RPMI7951 (cell line): Measurements from ENCODE around the gene GRIFIN. TPM values are rescaled to one million over a fixed set of nuclear protein-coding genes. Genes with fewer than 3 reads are reported as not detected.

Experiments
- DNase-seq: peaks from one replicate; pipeline ENCODE4 v3.0.0-alpha.2; 2012; ENCODE audit warnings: low read depth
- total RNA-seq: library from RNA; depleted of rRNA; stranded (reverse); fragments of >200 nt; shearing (Covaris generic); gene quantifications from 2 replicates; pipeline ENCODE4 v1.2.3, GENCODE V29; 2014

The GRIFIN gene
- total RNA-seq, 1 experiment from 2014 or later: not detected

GRCh38 chr7:2498708-2499107 is 22.5 kb upstream of the GRIFIN start:
- DNase-seq: no peak

GRCh38 chr7:2497500-2498336 is 21.5 kb upstream of the GRIFIN start:
- no peak for DNase-seq

GRCh38 chr7:2497065-2497464 is 20.9 kb upstream of the GRIFIN start:
- no peak for DNase-seq

- no peak for DNase-seq
Observed at GRCh38 chr7:2496375-2496774, 20.2 kb upstream of the GRIFIN start.

DNA sequence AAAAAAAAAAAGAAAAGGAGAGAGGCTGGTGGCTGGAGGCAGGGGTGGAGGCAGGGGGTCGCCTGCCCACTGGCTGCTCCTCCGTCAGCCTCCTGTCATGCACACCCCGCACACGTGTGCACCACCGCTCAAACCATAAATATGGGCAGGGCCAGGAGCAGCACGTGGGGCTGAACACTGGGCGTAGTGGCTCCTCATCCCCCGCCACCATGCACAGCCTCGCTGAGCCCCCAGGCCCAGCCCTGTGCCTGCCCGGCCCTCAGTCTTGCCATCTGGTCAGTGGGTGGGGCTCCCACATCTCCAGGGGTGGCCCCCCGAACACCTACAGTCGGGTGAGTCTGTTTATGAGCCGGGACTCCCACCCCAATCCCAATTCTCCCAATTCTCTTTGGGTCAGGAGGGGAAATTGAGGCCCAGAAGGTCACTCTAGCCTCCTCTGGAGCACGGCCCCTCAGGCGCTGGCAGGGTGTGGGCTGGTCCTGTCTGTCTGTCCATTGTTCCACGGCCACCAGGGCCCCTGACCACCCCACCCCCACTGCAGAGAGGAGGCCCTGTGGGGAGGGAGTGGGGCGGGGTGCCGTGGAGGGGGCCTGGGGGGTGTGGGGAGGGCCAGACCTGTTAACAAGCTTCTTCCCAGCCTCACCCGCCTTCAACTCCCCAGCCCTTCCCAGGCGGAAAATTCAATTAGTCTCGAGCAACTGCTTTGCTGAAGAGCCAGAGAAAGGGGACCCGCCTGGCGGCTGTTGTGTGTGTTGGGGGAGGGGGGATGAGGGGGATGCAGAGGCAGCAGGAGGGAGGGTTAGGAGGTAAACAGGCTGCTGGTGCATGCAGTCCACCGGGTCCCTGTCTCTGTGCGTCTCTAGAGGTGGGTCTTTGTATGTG is 19.5 kb upstream of the GRIFIN start:
- DNase-seq: no peak

GRCh38 chr7:2494191-2495130 is 18.3 kb upstream of the GRIFIN start:
- DNase-seq: no peak

- no peak for DNase-seq
Observed at GRCh38 chr7:2493205-2494164, 17.3 kb upstream of the GRIFIN start.

DNA sequence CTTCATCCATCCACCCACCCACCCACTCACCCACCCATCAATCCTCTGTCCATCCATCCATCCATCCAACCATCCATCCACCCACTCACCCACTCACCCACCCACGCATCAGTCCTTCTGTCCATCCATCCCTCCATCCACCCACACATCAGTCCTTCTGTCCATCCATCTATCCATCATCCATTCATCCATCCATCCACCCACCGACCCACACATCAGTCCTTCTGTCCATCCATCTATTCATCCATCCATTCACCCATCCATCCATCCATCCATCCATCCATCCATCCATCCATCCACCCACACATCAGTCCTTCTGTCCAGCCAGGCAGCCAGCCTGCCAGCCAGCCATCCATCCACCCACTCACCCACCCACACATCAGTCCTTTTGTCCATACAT is 15.8 kb upstream of the GRIFIN start:
- no peak for DNase-seq

GRCh38 chr7:2490181-2490651 is 14.0 kb upstream of the GRIFIN start:
- no peak for DNase-seq

- no peak for DNase-seq
Observed at GRCh38 chr7:2488681-2489080, 12.5 kb upstream of the GRIFIN start.

- no peak for DNase-seq
Observed at GRCh38 chr7:2488272-2488645, 12.1 kb upstream of the GRIFIN start.

DNA sequence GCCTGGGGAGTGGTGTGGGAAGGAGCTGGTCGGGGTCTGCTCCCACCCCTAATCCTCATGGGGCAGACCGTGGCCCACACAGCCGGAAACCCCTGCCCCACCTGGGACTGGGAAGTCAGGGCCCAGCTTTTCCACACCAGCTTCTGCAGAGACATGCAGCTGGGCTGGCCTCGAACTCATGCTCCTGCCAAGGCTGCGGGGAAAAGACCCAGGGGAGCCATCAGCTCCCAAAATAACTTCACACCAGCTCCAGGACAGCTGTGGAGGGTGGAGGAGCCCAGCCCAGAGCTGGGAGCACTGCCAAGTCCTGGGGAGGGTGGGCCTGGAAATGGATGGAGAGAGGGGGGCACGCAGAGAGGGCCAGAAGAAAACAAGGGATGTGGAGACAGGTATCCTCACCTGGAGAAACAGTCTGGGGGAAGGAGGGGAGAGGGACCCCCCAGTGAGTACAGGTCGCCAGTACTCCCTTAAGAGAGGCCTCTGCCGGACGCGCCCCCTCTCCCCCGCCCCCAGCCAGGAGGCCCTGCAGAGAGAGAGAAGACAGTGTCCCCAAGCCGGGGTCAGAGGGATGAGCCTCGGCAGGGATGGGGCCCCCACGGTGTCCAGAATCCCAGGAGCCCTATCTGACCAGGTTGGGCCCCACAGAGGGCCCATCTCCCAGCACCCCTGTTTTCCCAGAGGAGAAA is 11.5 kb upstream of the GRIFIN start:
- no peak for DNase-seq

DNA sequence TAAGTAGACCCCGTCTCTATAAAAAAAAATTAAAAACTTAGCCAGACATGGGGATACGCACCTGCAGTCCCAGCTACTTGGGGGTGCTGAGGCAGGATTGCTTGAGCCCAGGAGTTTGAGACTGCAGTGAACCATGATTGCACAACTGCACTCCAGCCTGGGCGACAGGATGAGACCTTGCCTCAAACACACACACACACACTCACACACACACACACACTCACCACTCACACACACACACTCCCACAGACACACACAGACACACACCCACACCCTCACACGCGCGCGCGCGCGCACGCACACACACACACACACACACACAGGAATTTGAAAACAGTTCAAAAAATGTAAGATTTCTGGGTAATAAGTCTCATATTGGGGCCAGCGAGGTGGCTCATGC is 8.7 kb upstream of the GRIFIN start:
- DNase-seq: no peak

DNA sequence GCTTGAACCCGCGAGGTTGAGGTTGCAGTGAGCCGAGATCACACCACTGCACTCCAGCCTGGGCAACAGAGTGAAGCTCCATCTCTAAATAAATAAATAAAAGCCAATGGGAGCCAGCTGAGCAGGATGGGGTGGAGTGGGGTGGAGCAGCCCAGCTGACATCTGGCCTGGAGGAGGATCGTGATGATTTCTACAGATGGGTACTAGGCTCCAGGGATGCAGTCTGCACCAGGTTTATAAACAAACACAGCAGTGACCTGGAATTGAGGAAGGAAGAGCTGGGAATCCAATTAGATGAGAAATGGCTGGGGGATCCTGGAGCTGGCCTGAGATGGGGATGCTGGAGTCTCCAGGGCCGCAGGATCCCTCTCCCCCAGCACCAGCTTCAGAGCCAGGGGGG is 7.3 kb upstream of the GRIFIN start:
- peak; percentile 40 for DNase-seq

DNA sequence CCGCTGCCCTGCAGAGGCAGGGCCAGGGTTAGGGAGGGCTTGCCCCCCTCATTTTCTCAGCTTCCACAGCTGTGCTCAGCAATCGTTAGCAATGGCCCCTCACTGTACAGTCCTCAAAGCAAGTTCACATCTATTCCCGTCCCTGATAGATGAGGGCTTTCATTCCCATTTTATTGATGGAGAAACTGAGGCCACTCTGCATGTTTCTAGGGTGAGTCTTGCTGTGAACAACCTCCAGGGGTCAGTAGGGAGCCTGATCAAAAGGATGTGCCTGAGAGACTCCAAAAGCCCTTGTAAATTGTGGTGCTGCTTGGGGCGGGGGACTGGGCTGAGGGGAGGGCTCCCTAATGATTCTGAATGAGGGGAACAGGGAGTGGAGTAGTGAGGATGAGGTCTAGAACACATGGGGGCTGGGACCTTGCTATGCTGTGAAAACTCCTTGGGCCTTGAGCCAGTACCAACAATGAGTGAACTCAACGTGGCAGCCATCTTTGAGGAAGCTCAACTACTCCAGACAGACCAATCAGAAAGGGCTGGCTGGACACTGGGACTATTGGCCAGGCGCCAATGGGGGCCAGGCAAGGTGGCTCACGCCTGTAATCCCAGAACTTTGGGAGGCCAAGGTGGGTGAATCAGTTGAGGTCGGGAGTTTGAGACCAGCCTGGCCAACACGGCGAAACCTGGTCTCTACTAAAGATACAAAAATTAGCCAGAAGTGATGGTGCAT is 6.7 kb upstream of the GRIFIN start:
- no peak for DNase-seq

GRCh38 chr7:2481195-2481594 is 5.0 kb upstream of the GRIFIN start:
- no peak for DNase-seq

GRCh38 chr7:2480070-2480408 is 3.8 kb upstream of the GRIFIN start:
- no peak for DNase-seq

GRCh38 chr7:2479276-2480069 is 3.3 kb upstream of the GRIFIN start:
- no peak for DNase-seq

GRCh38 chr7:2478800-2479199 is 2.6 kb upstream of the GRIFIN start:
- DNase-seq: peak; percentile 51
